Measurements from ENCODE around the gene CELSR2.

Gene CELSR2

DNA sequence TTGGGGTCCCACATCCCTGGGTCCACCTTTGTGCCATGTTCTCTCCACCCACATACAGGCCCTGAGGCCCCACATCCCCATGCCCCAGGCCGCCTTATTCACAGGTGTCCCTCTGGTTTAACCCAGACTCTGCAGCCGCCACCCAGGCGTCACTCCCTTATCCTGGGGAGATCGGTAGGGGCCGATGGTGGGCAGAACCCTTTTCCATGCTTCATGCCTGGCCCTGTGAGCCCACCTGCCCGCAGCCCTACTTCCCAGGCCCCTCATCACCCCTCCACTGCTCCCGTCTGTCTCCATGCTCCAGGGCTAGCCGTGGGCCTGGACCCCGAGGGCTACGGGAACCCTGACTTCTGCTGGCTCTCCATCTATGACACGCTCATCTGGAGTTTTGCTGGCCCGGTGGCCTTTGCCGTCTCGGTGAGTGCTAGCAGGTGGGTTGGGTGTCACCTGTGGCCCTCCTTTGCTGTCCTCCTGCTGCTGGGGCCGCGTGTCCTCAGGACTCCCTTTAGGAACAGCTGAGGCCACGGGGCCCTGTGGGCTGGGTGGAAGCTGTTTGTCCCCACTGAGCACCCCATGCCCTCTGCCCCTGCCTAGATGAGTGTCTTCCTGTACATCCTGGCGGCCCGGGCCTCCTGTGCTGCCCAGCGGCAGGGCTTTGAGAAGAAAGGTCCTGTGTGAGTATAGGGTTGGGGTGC lies 21.4 kb downstream of the CELSR2 start:
- no peak for FAIRE-seq
- TF ChIP-seq, protein P1, sequence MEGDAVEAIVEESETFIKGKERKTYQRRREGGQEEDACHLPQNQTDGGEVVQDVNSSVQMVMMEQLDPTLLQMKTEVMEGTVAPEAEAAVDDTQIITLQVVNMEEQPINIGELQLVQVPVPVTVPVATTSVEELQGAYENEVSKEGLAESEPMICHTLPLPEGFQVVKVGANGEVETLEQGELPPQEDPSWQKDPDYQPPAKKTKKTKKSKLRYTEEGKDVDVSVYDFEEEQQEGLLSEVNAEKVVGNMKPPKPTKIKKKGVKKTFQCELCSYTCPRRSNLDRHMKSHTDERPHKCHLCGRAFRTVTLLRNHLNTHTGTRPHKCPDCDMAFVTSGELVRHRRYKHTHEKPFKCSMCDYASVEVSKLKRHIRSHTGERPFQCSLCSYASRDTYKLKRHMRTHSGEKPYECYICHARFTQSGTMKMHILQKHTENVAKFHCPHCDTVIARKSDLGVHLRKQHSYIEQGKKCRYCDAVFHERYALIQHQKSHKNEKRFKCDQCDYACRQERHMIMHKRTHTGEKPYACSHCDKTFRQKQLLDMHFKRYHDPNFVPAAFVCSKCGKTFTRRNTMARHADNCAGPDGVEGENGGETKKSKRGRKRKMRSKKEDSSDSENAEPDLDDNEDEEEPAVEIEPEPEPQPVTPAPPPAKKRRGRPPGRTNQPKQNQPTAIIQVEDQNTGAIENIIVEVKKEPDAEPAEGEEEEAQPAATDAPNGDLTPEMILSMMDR (IDR thresholded peaks at IDR 0.05; ENCODE audit: insufficient read depth, missing control alignments), result no peak

GRCh38 chr1:109271458-109271857 lies 22.1 kb downstream of the CELSR2 start:
- TF ChIP-seq, protein P1 (IDR thresholded peaks at IDR 0.05; ENCODE audit: insufficient read depth, missing control alignments), result no peak
- DNase-seq (ENCODE audit: insufficient read length, low spot score) (no peak), FAIRE-seq (no peak)

More for the DNA sequence above, 21.4 kb downstream of the CELSR2 start:
- no peak for DNase-seq (ENCODE audit: insufficient read length, low spot score)

GRCh38 chr1:109272021-109272799 lies 22.9 kb downstream of the CELSR2 start:
- no peak for DNase-seq (ENCODE audit: insufficient read length, low spot score)
- no peak for FAIRE-seq
- TF ChIP-seq, protein P1 (IDR thresholded peaks at IDR 0.05; ENCODE audit: insufficient read depth, missing control alignments), result no peak

DNA sequence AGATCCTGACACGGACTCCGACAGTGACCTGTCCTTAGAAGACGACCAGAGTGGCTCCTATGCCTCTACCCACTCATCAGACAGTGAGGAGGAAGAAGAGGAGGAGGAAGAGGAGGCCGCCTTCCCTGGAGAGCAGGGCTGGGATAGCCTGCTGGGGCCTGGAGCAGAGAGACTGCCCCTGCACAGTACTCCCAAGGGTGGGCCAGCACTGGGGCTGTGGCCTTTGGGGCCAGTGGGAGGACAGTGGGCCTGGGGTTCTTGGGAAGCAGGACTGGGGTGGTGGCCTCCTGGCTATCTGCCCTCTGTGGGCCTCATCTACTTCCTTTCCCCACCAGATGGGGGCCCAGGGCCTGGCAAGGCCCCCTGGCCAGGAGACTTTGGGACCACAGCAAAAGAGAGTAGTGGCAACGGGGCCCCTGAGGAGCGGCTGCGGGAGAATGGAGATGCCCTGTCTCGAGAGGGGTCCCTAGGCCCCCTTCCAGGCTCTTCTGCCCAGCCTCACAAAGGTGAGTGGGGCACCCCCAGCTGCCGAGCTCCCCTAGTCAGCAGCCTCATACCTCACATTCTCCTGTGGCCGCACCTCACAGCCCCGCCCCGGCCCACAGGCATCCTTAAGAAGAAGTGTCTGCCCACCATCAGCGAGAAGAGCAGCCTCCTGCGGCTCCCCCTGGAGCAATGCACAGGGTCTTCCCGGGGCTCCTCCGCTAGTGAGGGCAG lies 23.6 kb downstream of the CELSR2 start:
- DNase-seq (ENCODE audit: insufficient read length, low spot score) (no peak), FAIRE-seq (no peak)
- TF ChIP-seq, protein P1 (IDR thresholded peaks at IDR 0.05; ENCODE audit: insufficient read depth, missing control alignments), result no peak

DNA sequence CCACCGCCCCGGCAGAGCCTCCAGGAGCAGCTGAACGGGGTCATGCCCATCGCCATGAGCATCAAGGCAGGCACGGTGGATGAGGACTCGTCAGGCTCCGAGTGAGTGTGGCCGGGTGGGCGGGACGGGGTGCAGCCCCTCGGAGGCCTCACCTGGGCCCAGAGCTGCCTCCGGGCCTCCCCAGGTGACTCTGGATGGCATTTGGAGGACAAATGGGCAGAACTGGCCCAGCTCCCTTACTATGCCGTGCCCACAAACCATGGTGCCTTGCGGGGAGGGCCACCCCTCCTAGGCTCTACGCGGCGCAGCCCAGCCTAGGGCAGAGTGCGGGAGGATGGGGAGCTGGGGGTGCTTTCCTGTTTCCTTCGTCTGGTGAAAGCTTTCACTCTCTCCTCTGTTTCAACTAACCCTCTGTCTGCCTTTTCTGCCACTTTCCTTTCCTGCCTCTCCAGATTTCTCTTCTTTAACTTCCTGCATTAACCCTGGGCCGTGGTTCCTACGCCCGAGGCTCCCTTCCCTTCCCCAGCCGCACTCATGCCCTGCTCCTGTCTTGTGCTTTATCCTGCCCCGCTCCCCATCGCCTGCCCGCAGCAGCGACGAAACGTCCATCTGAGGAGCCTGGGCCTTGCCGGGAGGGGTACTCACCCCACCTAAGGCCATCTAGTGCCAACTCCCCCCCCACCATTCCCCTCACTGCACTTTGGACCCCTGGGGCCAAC lies 24.4 kb downstream of the CELSR2 start:
- FAIRE-seq (no peak), DNase-seq (ENCODE audit: insufficient read length, low spot score) (no peak)
- TF ChIP-seq, protein P1 (IDR thresholded peaks at IDR 0.05; ENCODE audit: insufficient read depth, missing control alignments), result no peak

DNA sequence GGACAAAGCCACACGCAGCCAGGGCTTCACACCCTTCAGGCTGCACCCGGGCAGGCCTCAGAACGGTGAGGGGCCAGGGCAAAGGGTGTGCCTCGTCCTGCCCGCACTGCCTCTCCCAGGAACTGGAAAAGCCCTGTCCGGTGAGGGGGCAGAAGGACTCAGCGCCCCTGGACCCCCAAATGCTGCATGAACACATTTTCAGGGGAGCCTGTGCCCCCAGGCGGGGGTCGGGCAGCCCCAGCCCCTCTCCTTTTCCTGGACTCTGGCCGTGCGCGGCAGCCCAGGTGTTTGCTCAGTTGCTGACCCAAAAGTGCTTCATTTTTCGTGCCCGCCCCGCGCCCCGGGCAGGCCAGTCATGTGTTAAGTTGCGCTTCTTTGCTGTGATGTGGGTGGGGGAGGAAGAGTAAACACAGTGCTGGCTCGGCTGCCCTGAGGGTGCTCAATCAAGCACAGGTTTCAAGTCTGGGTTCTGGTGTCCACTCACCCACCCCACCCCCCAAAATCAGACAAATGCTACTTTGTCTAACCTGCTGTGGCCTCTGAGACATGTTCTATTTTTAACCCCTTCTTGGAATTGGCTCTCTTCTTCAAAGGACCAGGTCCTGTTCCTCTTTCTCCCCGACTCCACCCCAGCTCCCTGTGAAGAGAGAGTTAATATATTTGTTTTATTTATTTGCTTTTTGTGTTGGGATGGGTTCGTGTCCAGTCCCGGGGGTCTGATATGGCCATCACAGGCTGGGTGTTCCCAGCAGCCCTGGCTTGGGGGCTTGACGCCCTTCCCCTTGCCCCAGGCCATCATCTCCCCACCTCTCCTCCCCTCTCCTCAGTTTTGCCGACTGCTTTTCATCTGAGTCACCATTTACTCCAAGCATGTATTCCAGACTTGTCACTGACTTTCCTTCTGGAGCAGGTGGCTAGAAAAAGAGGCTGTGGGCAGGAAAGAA lies 25.5 kb downstream of the CELSR2 start:
- FAIRE-seq (no peak), DNase-seq (ENCODE audit: insufficient read length, low spot score) (no peak)
- TF ChIP-seq, protein P1 (IDR thresholded peaks at IDR 0.05; ENCODE audit: insufficient read depth, missing control alignments), result no peak
